NB4 (cell line): ENCODE measurements around the gene VANGL2.

Experiments
- DNase-seq: peaks from one replicate; pipeline ENCODE4 v3.0.0; 2010; ENCODE audit warnings: low read depth
- H3K4me3 ChIP-seq: one replicate; pipeline ENCODE4 v1.5.1; 2011; ENCODE audit warnings: mild to moderate bottlenecking, low read depth, low read length, moderate library complexity
- CTCF ChIP-seq: IDR thresholded peaks from one replicate; pipeline ENCODE4 v1.5.1; 2012; ENCODE audit warnings: low read depth, low read length
- MAX ChIP-seq: IDR thresholded peaks from 2 replicates; pipeline ENCODE4 v1.6.1; 2011; ENCODE audit warnings: low read depth, low read length
- MYC ChIP-seq: IDR thresholded peaks from 2 replicates; pipeline ENCODE4 v1.6.1; 2011; ENCODE audit warnings: low read depth, low read length
- POLR2A ChIP-seq: IDR thresholded peaks from 2 replicates; pipeline ENCODE4 v1.6.1; 2011; ENCODE audit warnings: mild to moderate bottlenecking; ENCODE audit not compliant: insufficient read length; ENCODE audit errors: extremely low read depth

VANGL2 gene

GRCh38 chr1:160406131-160406968, 6.0 kb downstream of the VANGL2 start:
- no peak for DNase-seq
- TF ChIP-seq MYC: no peak
- TF ChIP-seq MAX: no peak
- no peak overlapping the region for H3K4me3 ChIP-seq

- H3K4me3 ChIP-seq: no peak overlapping the region
- no peak for DNase-seq
- TF ChIP-seq POLR2A: no peak
- no peak for TF ChIP-seq MYC
- no peak for TF ChIP-seq MAX
- TF ChIP-seq CTCF: no peak
These were observed 7.8 kb downstream of the VANGL2 start for GRCh38 chr1:160407839-160408801.

- TF ChIP-seq POLR2A (no peak), MYC (no peak), MAX (no peak), CTCF (no peak)
- no peak overlapping the region for H3K4me3 ChIP-seq
- no peak for DNase-seq
These were observed 8.5 kb downstream of the VANGL2 start for GRCh38 chr1:160408864-160409263.

GRCh38 chr1:160409486-160409885, 9.1 kb downstream of the VANGL2 start:
- TF ChIP-seq POLR2A (no peak), CTCF (no peak), MYC (no peak), MAX (no peak)
- no peak overlapping the region for H3K4me3 ChIP-seq
- DNase-seq: no peak

GRCh38 chr1:160410406-160411005, 10.1 kb downstream of the VANGL2 start:
- DNase-seq: no peak
- no peak overlapping the region for H3K4me3 ChIP-seq
- TF ChIP-seq POLR2A: no peak
- TF ChIP-seq MYC: no peak
- TF ChIP-seq CTCF: no peak
- TF ChIP-seq MAX: no peak
